Neuronal stem cell (in vitro differentiated cells): ENCODE data around the gene LYSMD2.

ENCODE experiments used
- DNase-seq: peaks from one replicate; pipeline ENCODE4 v3.0.0-alpha.2; 2013; ENCODE audit warnings: low spot score
- H2AFZ ChIP-seq: one replicate; pipeline ENCODE4 v1.6.1; 2013; ENCODE audit warnings: mild to moderate bottlenecking, low read length, inconsistent platforms
- H2AK5ac ChIP-seq: 2 replicates; pipeline ENCODE4 v1.6.1; 2013; ENCODE audit warnings: low read depth, mild to moderate bottlenecking, inconsistent platforms, low read length, moderate library complexity, mixed read lengths
- H2BK120ac ChIP-seq: 2 replicates; pipeline ENCODE4 v1.6.1; 2013; ENCODE audit warnings: low read depth, mild to moderate bottlenecking, inconsistent platforms, low read length, moderate library complexity, mixed read lengths
- H2BK12ac ChIP-seq: one replicate; pipeline ENCODE4 v1.6.1; 2013; ENCODE audit warnings: low read length, inconsistent platforms
- H2BK15ac ChIP-seq: 2 replicates; pipeline ENCODE4 v1.6.1; 2013; ENCODE audit warnings: mild to moderate bottlenecking, low read length, inconsistent platforms, mixed read lengths
- H2BK5ac ChIP-seq: one replicate; pipeline ENCODE4 v1.6.1; 2013; ENCODE audit warnings: inconsistent platforms, mild to moderate bottlenecking, low read length, moderate library complexity
- H3K14ac ChIP-seq: one replicate; pipeline ENCODE4 v1.6.1; 2013; ENCODE audit warnings: low read length, inconsistent platforms
- H3K18ac ChIP-seq: 2 replicates; pipeline ENCODE4 v1.6.1; 2013; ENCODE audit warnings: low read length, inconsistent platforms
- H3K23ac ChIP-seq: 2 replicates; pipeline ENCODE4 v1.6.1; 2013; ENCODE audit warnings: low read depth, mild to moderate bottlenecking, mixed read lengths, low read length, inconsistent platforms; ENCODE audit not compliant: poor library complexity
- H3K27ac ChIP-seq: replicated peaks from 3 replicates; pipeline ENCODE4 v1.5.1; 2013; ENCODE audit warnings: low read length, inconsistent platforms
- H3K27me3 ChIP-seq, 3 experiments: 2 replicates each; pipeline ENCODE4 v1.6.1; 2013; ENCODE audit warnings: low read length in 3 of 3, mild to moderate bottlenecking in 2 of 3, inconsistent platforms in 1 of 3, low read depth in 1 of 3, mixed read lengths in 1 of 3, moderate library complexity in 1 of 3; ENCODE audit not compliant: control insufficient read depth in 3 of 3, insufficient read depth in 3 of 3
- H3K36me3 ChIP-seq, 2 donors: replicated peaks in 1 of 2; 2 replicates each; pipeline ENCODE4 v1.6.1; 2013; ENCODE audit warnings: low read length in 2 of 2; ENCODE audit not compliant: control insufficient read depth in 2 of 2, insufficient read depth in 2 of 2
- H3K4ac ChIP-seq: 2 replicates; pipeline ENCODE4 v1.6.1; 2013; ENCODE audit warnings: inconsistent platforms, mild to moderate bottlenecking, low read length, moderate library complexity
- H3K4me1 ChIP-seq, 2 donors: 1 replicate in 1 of 2; 2 replicates in 1 of 2; pipeline ENCODE4 v1.6.1; 2013; ENCODE audit warnings: low read length in 2 of 2, low read depth in 1 of 2; ENCODE audit not compliant: control insufficient read depth in 2 of 2, insufficient read depth in 1 of 2
- H3K4me2 ChIP-seq: one replicate; pipeline ENCODE4 v1.6.1; 2013; ENCODE audit warnings: mild to moderate bottlenecking, low read length, inconsistent platforms; ENCODE audit not compliant: insufficient read depth, poor library complexity, severe bottlenecking
- H3K4me3 ChIP-seq, 2 donors: 2 replicates each; pipeline ENCODE4 v1.5.1; 2013; ENCODE audit warnings: low read length in 2 of 2, mild to moderate bottlenecking in 2 of 2, inconsistent platforms in 1 of 2, moderate library complexity in 1 of 2
- H3K79me1 ChIP-seq: one replicate; pipeline ENCODE4 v1.6.1; 2013; ENCODE audit warnings: low read depth, mild to moderate bottlenecking, inconsistent platforms, low read length, moderate library complexity
- H3K9ac ChIP-seq: one replicate; pipeline ENCODE4 v1.6.1; 2013; ENCODE audit warnings: mild to moderate bottlenecking, low read depth, low read length, inconsistent platforms; ENCODE audit not compliant: poor library complexity
- H3K9me3 ChIP-seq, 2 donors: replicated peaks in 1 of 2; 2 replicates each; pipeline versions ENCODE3 to v1.6.1; 2013; ENCODE audit warnings: low read length in 2 of 2, mild to moderate bottlenecking in 2 of 2, inconsistent platforms in 1 of 2, low read depth in 1 of 2, mixed read lengths in 1 of 2, moderate library complexity in 1 of 2; ENCODE audit not compliant: control insufficient read depth in 2 of 2, insufficient read depth in 1 of 2
- H4K8ac ChIP-seq: one replicate; pipeline ENCODE4 v1.6.1; 2013; ENCODE audit warnings: low read depth, mild to moderate bottlenecking, inconsistent platforms, low read length, moderate library complexity
- H4K91ac ChIP-seq: one replicate; pipeline ENCODE4 v1.6.1; 2013; ENCODE audit warnings: low read length, low read depth, mild to moderate bottlenecking, inconsistent platforms; ENCODE audit not compliant: poor library complexity
- WGBS, 2 donors: extraction: QIAGEN DNeasy Blood & Tissue Kit; methylation state at CpG; one replicate each; pipeline ENCODE4 v1.1.7; 2013; ENCODE audit warnings: missing lambda C conversion rate in 2 of 2, mixed read lengths in 1 of 2; ENCODE audit not compliant: insufficient read length in 2 of 2, insufficient replicate concordance in 1 of 2; ENCODE audit errors: extremely low coverage in 2 of 2; 5-methylcytosine and 5-hydroxymethylcytosine counted together

LYSMD2 gene

DNA sequence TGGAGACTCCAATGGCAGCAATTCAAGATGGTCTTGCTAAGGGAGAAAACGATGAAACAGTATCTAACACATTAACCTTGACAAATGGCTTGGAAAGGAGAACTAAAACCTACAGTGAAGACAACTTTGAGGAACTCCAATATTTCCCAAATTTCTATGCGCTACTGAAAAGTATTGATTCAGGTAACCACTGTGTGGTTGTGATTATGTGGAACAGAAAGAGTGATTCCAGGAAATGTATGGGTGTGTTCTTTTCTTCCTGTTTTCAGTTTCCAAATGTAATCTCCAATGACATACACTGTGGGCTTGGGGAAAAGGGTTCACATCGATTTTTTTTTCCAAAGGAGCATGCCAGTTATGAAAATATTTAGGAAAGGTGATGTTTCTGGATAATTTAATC, 45.3 kb downstream of the LYSMD2 start:
- no peak overlapping the region for H2BK15ac ChIP-seq
- H3K4me2 ChIP-seq: no peak overlapping the region
- H3K27ac ChIP-seq: no peak overlapping the region
- no peak overlapping the region for H2BK120ac ChIP-seq
- H4K8ac ChIP-seq: no peak overlapping the region
- H2BK5ac ChIP-seq: no peak overlapping the region
- no CpG with 5 or more reads among the region's 3 CpGs for WGBS, 2 donors
- no peak overlapping the region for H3K4ac ChIP-seq
- no peak overlapping the region for H3K14ac ChIP-seq
- no peaks in the 10 kb centered on the region for H3K4me1 ChIP-seq
- no peak overlapping the region for H2AFZ ChIP-seq
- DNase-seq: no peak
- no peak overlapping the region for H2AK5ac ChIP-seq
- no peaks in the 10 kb centered on the region for H3K79me1 ChIP-seq
- no peaks in the 10 kb centered on the region for H3K36me3 ChIP-seq
- H4K91ac ChIP-seq: no peak overlapping the region
- H3K27me3 ChIP-seq: no peaks in the 10 kb centered on the region
- no peak overlapping the region for H3K18ac ChIP-seq
- H3K9me3 ChIP-seq: no peaks in the 10 kb centered on the region
- no peak overlapping the region for H3K9ac ChIP-seq
- H3K23ac ChIP-seq: no peak overlapping the region
- no peak overlapping the region for H3K4me3 ChIP-seq
- no peak overlapping the region for H2BK12ac ChIP-seq

GRCh38 chr15:51688863-51689262, 48.6 kb downstream of the LYSMD2 start:
- Histone ChIP-seq H2BK5ac (no peak overlapping the region), H2BK15ac (no peak overlapping the region), H3K4ac (no peak overlapping the region), H4K8ac (no peak overlapping the region), H3K9me3 (no peaks in the 10 kb centered on the region), H3K36me3 (no peaks in the 10 kb centered on the region), H3K4me2 (no peak overlapping the region), H2AFZ (no peak overlapping the region), H2BK12ac (no peak overlapping the region), H4K91ac (no peak overlapping the region), H3K23ac (no peak overlapping the region), H3K79me1 (no peaks in the 10 kb centered on the region), H3K27ac (no peak overlapping the region), H3K4me3 (no peak overlapping the region), H2AK5ac (no peak overlapping the region), H3K4me1 (no peaks in the 10 kb centered on the region), H3K18ac (no peak overlapping the region), H3K27me3 (no peaks in the 10 kb centered on the region), H2BK120ac (no peak overlapping the region), H3K14ac (no peak overlapping the region), H3K9ac (no peak overlapping the region)
- DNase-seq: no peak
- WGBS, 2 donors: no CpG with 5 or more reads among the region's 2 CpGs

- Histone ChIP-seq H4K91ac (no peak overlapping the region), H3K79me1 (no peaks in the 10 kb centered on the region), H3K23ac (no peak overlapping the region), H3K14ac (no peak overlapping the region), H3K9me3 (no peaks in the 10 kb centered on the region), H2BK120ac (no peak overlapping the region), H4K8ac (no peak overlapping the region), H2AK5ac (no peak overlapping the region), H2BK15ac (no peak overlapping the region), H3K18ac (no peak overlapping the region), H3K4me2 (no peak overlapping the region), H3K4me1 (no peaks in the 10 kb centered on the region), H3K27ac (no peak overlapping the region), H3K4ac (no peak overlapping the region), H3K4me3 (no peak overlapping the region), H3K27me3 (no peaks in the 10 kb centered on the region), H3K36me3 (no peaks in the 10 kb centered on the region), H2AFZ (no peak overlapping the region), H2BK12ac (no peak overlapping the region), H3K9ac (no peak overlapping the region), H2BK5ac (no peak overlapping the region)
- DNase-seq: no peak
- WGBS, 2 donors: no CpG with 5 or more reads among the region's 1 CpG
Observed at GRCh38 chr15:51687565-51687964, 49.9 kb downstream of the LYSMD2 start.

GRCh38 chr15:51681303-51681963, 56.0 kb downstream of the LYSMD2 start, which contains the start of gene SCG3:
Gene SCG3, plus strand, starts transcription at chr15:51681503. Its CDS starts 253 bp downstream, at chr15:51681756.
- peak within 1 kb of the TSS; percentile 56 to 70 for H3K4me3 ChIP-seq
- DNase-seq: peak; percentile 88

More at GRCh38 chr15:51681303-51681963, 56.0 kb downstream of the LYSMD2 start, which contains the start of gene SCG3:
- H3K27ac ChIP-seq: no peak within 1 kb of the TSS
- H2AFZ ChIP-seq: peak within 1 kb of the TSS; percentile 88
- H3K79me1 ChIP-seq: no peaks in the 10 kb centered on the region
- H3K27me3 ChIP-seq: peaks cover 0 to 2% (median 2%) of the 10 kb centered on the region in 3 experiments
- no peak within 1 kb of the TSS for H3K14ac ChIP-seq
- peaks cover 0 to 5% of the 10 kb centered on the region in 2 donors for H3K4me1 ChIP-seq
- no peak within 1 kb of the TSS for H3K18ac ChIP-seq
- H2BK120ac ChIP-seq: no peak within 1 kb of the TSS
- H4K91ac ChIP-seq: no peak within 1 kb of the TSS
- H3K36me3 ChIP-seq: no peaks in the 10 kb centered on the region
- H3K9ac ChIP-seq: peak within 1 kb of the TSS; percentile 34
- WGBS, 2 donors: no CpG with 5 or more reads among the region's 38 CpGs
- no peak within 1 kb of the TSS for H2BK15ac ChIP-seq
- H3K4me2 ChIP-seq: peak within 1 kb of the TSS; percentile 70
- H3K4ac ChIP-seq: no peak within 1 kb of the TSS
- H2AK5ac ChIP-seq: no peak within 1 kb of the TSS
- no peak within 1 kb of the TSS for H4K8ac ChIP-seq
- H3K23ac ChIP-seq: no peak within 1 kb of the TSS
- H3K9me3 ChIP-seq: no peaks in the 10 kb centered on the region
- no peak within 1 kb of the TSS for H2BK12ac ChIP-seq
- H2BK5ac ChIP-seq: no peak within 1 kb of the TSS
